ENCODE data around the gene AXIN1.

AXIN1 gene

GRCh38 chr16:296276-296675 is 56.2 kb downstream of the AXIN1 start:
- no peak for DNase-seq

- no peak for DNase-seq
Observed at GRCh38 chr16:293043-293775, 59.3 kb downstream of the AXIN1 start.

- DNase-seq: no peak
Observed at GRCh38 chr16:291539-291938, 61.0 kb downstream of the AXIN1 start.

GRCh38 chr16:290681-291405 is 61.7 kb downstream of the AXIN1 start:
- no peak for DNase-seq

GRCh38 chr16:290015-290680 is 62.4 kb downstream of the AXIN1 start:
- DNase-seq: no peak

GRCh38 chr16:289395-289997 is 63.0 kb downstream of the AXIN1 start:
- DNase-seq: no peak

- DNase-seq: no peak
Observed at GRCh38 chr16:287981-288920, 64.3 kb downstream of the AXIN1 start.

GRCh38 chr16:287298-287811 is 65.2 kb downstream of the AXIN1 start:
- DNase-seq: no peak

GRCh38 chr16:286491-287297 is 65.8 kb downstream of the AXIN1 start:
- no peak for DNase-seq

GRCh38 chr16:285146-286055 is 67.1 kb downstream of the AXIN1 start:
- no peak for DNase-seq

GRCh38 chr16:284204-285120 is 68.1 kb downstream of the AXIN1 start:
- DNase-seq: no peak

GRCh38 chr16:283033-283805 is 69.3 kb downstream of the AXIN1 start, which contains the start of gene PDIA2:
Gene PDIA2 (plus strand): TSS chr16:283164. CDS start chr16:283170, 6 bp downstream.
- DNase-seq: no peak

GRCh38 chr16:282491-282890 is 70.0 kb downstream of the AXIN1 start:
- DNase-seq: no peak

- no peak for DNase-seq
Observed at GRCh38 chr16:281660-282255, 70.8 kb downstream of the AXIN1 start.

- DNase-seq: no peak
Observed at GRCh38 chr16:280991-281659, 71.4 kb downstream of the AXIN1 start.

- DNase-seq: no peak
Observed at GRCh38 chr16:280552-280951, 72.0 kb downstream of the AXIN1 start, which contains the start of gene ARHGDIG. Gene ARHGDIG (plus strand): TSS chr16:280591. CDS start chr16:280681, 90 bp downstream.

- no peak for DNase-seq
Observed at GRCh38 chr16:280005-280460, 72.5 kb downstream of the AXIN1 start.
